Erythroblast (primary cell): ENCODE measurements around the gene MC3R.

Source experiments
- DNase-seq, 2 experiments: peaks; one replicate each; lab custom pipeline; 2025; lab: John Stamatoyannopoulos, UW
- GATA1 ChIP-seq: IDR thresholded peaks from 2 replicates; pipeline ENCODE4 v1.6.1; 2011; ENCODE audit warnings: low read depth, mild to moderate bottlenecking, control low read depth, low read length, moderate library complexity
- POLR2A ChIP-seq: IDR thresholded peaks from 2 replicates; pipeline ENCODE4 v1.6.1; 2011; ENCODE audit warnings: mild to moderate bottlenecking, low read length

MC3R gene

GRCh38 chr20:56223352-56223751 lies 25.2 kb upstream of the MC3R start:
- TF ChIP-seq GATA1 (no peak), POLR2A (no peak)
- no peak for DNase-seq

- no peak for TF ChIP-seq GATA1
- no peak for TF ChIP-seq POLR2A
- DNase-seq, result no peak
Observed at GRCh38 chr20:56228021-56228420, 20.5 kb upstream of the MC3R start.

- no peak for DNase-seq
- TF ChIP-seq POLR2A, result no peak
- TF ChIP-seq GATA1, result no peak
Observed at GRCh38 chr20:56229812-56230211, 18.7 kb upstream of the MC3R start.

GRCh38 chr20:56234110-56234509 lies 14.4 kb upstream of the MC3R start:
- no peak for DNase-seq
- no peak for TF ChIP-seq GATA1
- TF ChIP-seq POLR2A, result no peak

- no peak for DNase-seq
Observed at GRCh38 chr20:56237335-56237734, 11.2 kb upstream of the MC3R start.

GRCh38 chr20:56244259-56244658 lies 4.3 kb upstream of the MC3R start:
- no peak for TF ChIP-seq POLR2A
- TF ChIP-seq GATA1, result no peak
- no peak for DNase-seq

More at GRCh38 chr20:56237335-56237734, 11.2 kb upstream of the MC3R start:
- TF ChIP-seq POLR2A (no peak), GATA1 (no peak)

GRCh38 chr20:56245761-56246160 lies 2.8 kb upstream of the MC3R start:
- no peak for TF ChIP-seq GATA1
- TF ChIP-seq POLR2A, result no peak
- DNase-seq, result no peak

GRCh38 chr20:56249244-56249955 lies 868 bp downstream of the MC3R start:
- DNase-seq, result peak; percentile 39 to 54
- TF ChIP-seq GATA1 (no peak), POLR2A (no peak)

GRCh38 chr20:56249956-56250355 lies 1.4 kb downstream of the MC3R start:
- TF ChIP-seq GATA1, result no peak
- no peak for TF ChIP-seq POLR2A
- DNase-seq, result no peak

- TF ChIP-seq POLR2A (no peak), GATA1 (no peak)
- no peak for DNase-seq
Observed at GRCh38 chr20:56257604-56258003, 9.1 kb downstream of the MC3R start.

GRCh38 chr20:56259948-56260347 lies 11.4 kb downstream of the MC3R start:
- no peak for TF ChIP-seq GATA1
- TF ChIP-seq POLR2A, result no peak
- no peak for DNase-seq

- TF ChIP-seq GATA1 (no peak), POLR2A (no peak)
- no peak for DNase-seq
Observed at GRCh38 chr20:56268536-56268935, 20.0 kb downstream of the MC3R start.

- no peak for DNase-seq
- no peak for TF ChIP-seq POLR2A
- no peak for TF ChIP-seq GATA1
Observed at GRCh38 chr20:56271974-56272373, 23.4 kb downstream of the MC3R start.

GRCh38 chr20:56273491-56273890 lies 25.0 kb downstream of the MC3R start:
- no peak for DNase-seq
- TF ChIP-seq GATA1 (no peak), POLR2A (no peak)

- DNase-seq, result no peak
- TF ChIP-seq GATA1 (no peak), POLR2A (no peak)
Observed at GRCh38 chr20:56274156-56274555, 25.6 kb downstream of the MC3R start.
